ENCODE results near the gene ANAPC2. TPM values are rescaled to one million over a fixed set of nuclear protein-coding genes. Genes with fewer than 3 reads are reported as not detected.
"Not testable (repeated sequence)": the region's sequence is repeated elsewhere in the genome, so short reads cannot be mapped to it uniquely, and the experiment has no call there.

The ANAPC2 gene
- total RNA-seq, 4 donors from 2014 or later, result 14.0 to 34.1 (median 25.1) TPM

GRCh38 chr9:137138058-137138721, 50.2 kb downstream of the ANAPC2 start:
- H3K27ac ChIP-seq, result no peak overlapping the region
- 11 to 14% methylated on average over 13 to 20 of the region's 25 CpGs for WGBS, 2 donors
- no peak for TF ChIP-seq CTCF (IDR thresholded peaks at IDR 0.05)
- TF ChIP-seq POLR2A (IDR thresholded peaks at IDR 0.05), result no peak
- intact Hi-C loops (cut with DNase I), result no loop called here
- peaks cover 0 to 25% (median 13%) of the 10 kb centered on the region in 3 donors for H3K4me1 ChIP-seq
- no peaks in the 10 kb centered on the region for H3K9me3 ChIP-seq
- no peaks in the 10 kb centered on the region for H3K36me3 ChIP-seq
- no peak overlapping the region for H3K4me3 ChIP-seq
- H3K27me3 ChIP-seq, result peaks cover 0 to 99% (median 35%) of the 10 kb centered on the region in 4 donors
- DNase-seq, result no peak

GRCh38 chr9:137136881-137137607, 51.3 kb downstream of the ANAPC2 start:
- intact Hi-C loops (cut with DNase I), result no loop called here
- no peak overlapping the region for H3K27ac ChIP-seq
- H3K4me1 ChIP-seq, result peaks cover 0 to 25% (median 13%) of the 10 kb centered on the region in 3 donors
- no peak for DNase-seq
- WGBS, 2 donors, result 64% methylated on average over 15 of the region's 23 CpGs; no CpG with 5 or more reads in 1 of the 2 donors
- no peak overlapping the region for H3K4me3 ChIP-seq
- H3K36me3 ChIP-seq, result no peaks in the 10 kb centered on the region
- no peaks in the 10 kb centered on the region for H3K9me3 ChIP-seq
- H3K27me3 ChIP-seq, result peaks cover 0 to 97% (median 35%) of the 10 kb centered on the region in 4 donors
- TF ChIP-seq POLR2A (IDR thresholded peaks at IDR 0.05), result no peak
- TF ChIP-seq CTCF (IDR thresholded peaks at IDR 0.05), result no peak

GRCh38 chr9:137136261-137136880, 52.0 kb downstream of the ANAPC2 start:
- H3K4me1 ChIP-seq, result peaks cover 0 to 25% (median 13%) of the 10 kb centered on the region in 3 donors
- no peak for TF ChIP-seq POLR2A (IDR thresholded peaks at IDR 0.05)
- no peak for TF ChIP-seq CTCF (IDR thresholded peaks at IDR 0.05)
- 18 to 41% methylated on average over 2 to 3 of the region's 27 CpGs for WGBS, 2 donors
- intact Hi-C loops (cut with DNase I), result no loop called here
- H3K36me3 ChIP-seq, result no peaks in the 10 kb centered on the region
- no peak overlapping the region for H3K27ac ChIP-seq
- no peak overlapping the region for H3K4me3 ChIP-seq
- peaks cover 0 to 97% (median 35%) of the 10 kb centered on the region in 4 donors for H3K27me3 ChIP-seq
- DNase-seq, result no peak
- no peaks in the 10 kb centered on the region for H3K9me3 ChIP-seq

- H3K36me3 ChIP-seq; DNase-seq; H3K4me3 ChIP-seq; H3K9me3 ChIP-seq; H3K27ac ChIP-seq; intact Hi-C loops (cut with DNase I): not testable (repeated sequence)
- Histone ChIP-seq H3K27me3 (peaks cover 0 to 94% (median 32%) of the 10 kb centered on the region in 4 donors), H3K4me1 (peaks cover 0 to 31% (median 18%) of the 10 kb centered on the region in 3 donors)
- 64 to 71% methylated on average over 6 to 9 of the region's 9 CpGs for WGBS, 2 donors
Measured at GRCh38 chr9:137135154-137135553, 53.2 kb downstream of the ANAPC2 start.

GRCh38 chr9:137134191-137134590, 54.2 kb downstream of the ANAPC2 start:
- DNase-seq, result no peak
- no peak overlapping the region for H3K4me3 ChIP-seq
- H3K27me3 ChIP-seq, result peaks cover 0 to 85% (median 25%) of the 10 kb centered on the region in 4 donors
- 46 to 73% methylated on average over 3 to 4 of the region's 4 CpGs for WGBS, 2 donors
- no peaks in the 10 kb centered on the region for H3K36me3 ChIP-seq
- H3K27ac ChIP-seq, result no peak overlapping the region
- intact Hi-C loops (cut with DNase I), result no loop called here
- H3K9me3 ChIP-seq, result no peaks in the 10 kb centered on the region
- TF ChIP-seq POLR2A (IDR thresholded peaks at IDR 0.05) (no peak), CTCF (IDR thresholded peaks at IDR 0.05) (no peak)
- H3K4me1 ChIP-seq, result peaks cover 0 to 34% (median 19%) of the 10 kb centered on the region in 3 donors

Data from esophagus squamous epithelium (tissue), 5 donors.